HL-60 (cell line): ENCODE data around the gene TBX10.
"Not testable (repeated sequence)": the region's sequence is repeated elsewhere in the genome, so short reads cannot be mapped to it uniquely, and the experiment has no call there.

Source experiments
- DNase-seq, 2 experiments: peaks; one replicate each; pipeline ENCODE4 v3.0.0-alpha.2; 2010 to 2020; ENCODE audit warnings: low read depth in 1 of 2, low spot score in 1 of 2
- H3K27ac ChIP-seq: fragments of 250-450 bp; sonication (Bioruptor Pico); replicated peaks from 2 replicates; pipeline ENCODE4 v1.5.1; 2020; ENCODE audit warnings: mild to moderate bottlenecking, moderate library complexity
- H3K27me3 ChIP-seq: fragments of 250-450 bp; sonication (Bioruptor Pico); 2 replicates; pipeline ENCODE4 v1.5.1; 2021; ENCODE audit warnings: mild to moderate bottlenecking, moderate library complexity; ENCODE audit not compliant: insufficient read depth, poor library complexity, severe bottlenecking
- H3K4me3 ChIP-seq: replicated peaks from 2 replicates; pipeline ENCODE4 v1.5.1; 2011; ENCODE audit warnings: mild to moderate bottlenecking, control low read depth, low read length; ENCODE audit not compliant: insufficient read depth
- GABPA ChIP-seq: IDR thresholded peaks from 2 replicates; pipeline ENCODE4 v1.6.1; 2012; ENCODE audit warnings: low read depth
- POLR2AphosphoS5 ChIP-seq: IDR thresholded peaks from 2 replicates; pipeline ENCODE4 v1.6.1; 2012; ENCODE audit warnings: low read depth
- REST ChIP-seq: IDR thresholded peaks from 2 replicates; pipeline ENCODE4 v1.6.1; 2012; ENCODE audit warnings: low read depth; ENCODE audit not compliant: insufficient replicate concordance
- SPI1 ChIP-seq: IDR thresholded peaks from 2 replicates; pipeline ENCODE4 v1.6.1; 2012; ENCODE audit warnings: low read depth, mild to moderate bottlenecking, borderline replicate concordance
- TF ChIP-seq, protein P1 (sequence below): IDR thresholded peaks from one replicate; pipeline ENCODE4 v1.5.1; 2011; ENCODE audit warnings: low read length, control low read depth, inconsistent platforms; ENCODE audit not compliant: insufficient read depth

The TBX10 gene

DNA sequence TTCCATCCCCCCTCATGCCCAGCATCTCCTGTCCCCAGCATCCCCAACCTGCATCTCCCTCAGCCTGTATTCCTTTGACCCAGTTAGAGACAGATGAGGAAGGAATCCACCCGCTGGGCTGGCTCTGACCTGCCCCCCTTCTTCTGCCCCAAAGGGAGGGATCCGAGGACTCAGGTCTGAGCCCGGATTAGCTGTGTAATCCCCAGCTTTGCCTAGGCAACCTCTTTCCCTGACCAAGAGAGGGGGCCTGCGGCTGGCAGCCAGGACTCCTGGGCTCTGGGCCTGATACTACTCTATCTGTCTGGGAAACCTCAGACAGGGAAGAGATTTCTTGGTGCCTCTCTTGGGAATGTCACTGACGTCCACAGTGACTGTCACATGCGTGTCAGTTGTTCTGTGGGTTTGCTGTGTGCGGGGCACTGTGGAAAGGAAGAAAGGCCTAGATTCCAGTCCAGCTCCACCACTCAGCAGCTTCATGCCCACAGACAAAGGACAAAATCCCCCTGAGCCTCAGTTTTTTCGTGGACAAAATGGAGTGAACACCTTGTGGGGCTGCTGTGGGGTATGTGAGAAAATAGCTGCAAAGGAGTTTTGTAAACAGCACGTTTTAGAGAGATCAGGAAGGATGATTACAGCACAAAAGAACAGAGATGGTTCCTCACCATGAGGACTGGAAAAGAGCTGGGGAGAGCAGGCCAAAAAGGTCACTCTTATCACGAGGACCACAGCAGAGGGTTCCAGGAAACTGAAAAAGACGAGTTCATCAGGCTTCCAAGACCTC, 34.1 kb downstream of the TBX10 start:
- Histone ChIP-seq H3K27ac (no peak overlapping the region), H3K27me3 (no peaks in the 10 kb centered on the region), H3K4me3 (no peak overlapping the region)
- no peak for DNase-seq
- no peak for TF ChIP-seq POLR2AphosphoS5
- no peak for TF ChIP-seq SPI1
- no peak for TF ChIP-seq REST
- TF ChIP-seq, protein P1, sequence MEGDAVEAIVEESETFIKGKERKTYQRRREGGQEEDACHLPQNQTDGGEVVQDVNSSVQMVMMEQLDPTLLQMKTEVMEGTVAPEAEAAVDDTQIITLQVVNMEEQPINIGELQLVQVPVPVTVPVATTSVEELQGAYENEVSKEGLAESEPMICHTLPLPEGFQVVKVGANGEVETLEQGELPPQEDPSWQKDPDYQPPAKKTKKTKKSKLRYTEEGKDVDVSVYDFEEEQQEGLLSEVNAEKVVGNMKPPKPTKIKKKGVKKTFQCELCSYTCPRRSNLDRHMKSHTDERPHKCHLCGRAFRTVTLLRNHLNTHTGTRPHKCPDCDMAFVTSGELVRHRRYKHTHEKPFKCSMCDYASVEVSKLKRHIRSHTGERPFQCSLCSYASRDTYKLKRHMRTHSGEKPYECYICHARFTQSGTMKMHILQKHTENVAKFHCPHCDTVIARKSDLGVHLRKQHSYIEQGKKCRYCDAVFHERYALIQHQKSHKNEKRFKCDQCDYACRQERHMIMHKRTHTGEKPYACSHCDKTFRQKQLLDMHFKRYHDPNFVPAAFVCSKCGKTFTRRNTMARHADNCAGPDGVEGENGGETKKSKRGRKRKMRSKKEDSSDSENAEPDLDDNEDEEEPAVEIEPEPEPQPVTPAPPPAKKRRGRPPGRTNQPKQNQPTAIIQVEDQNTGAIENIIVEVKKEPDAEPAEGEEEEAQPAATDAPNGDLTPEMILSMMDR = no peak
- no peak for TF ChIP-seq GABPA

- no peak overlapping the region for H3K27ac ChIP-seq
- DNase-seq = no peak
- TF ChIP-seq POLR2AphosphoS5 (no peak), SPI1 (no peak), REST (no peak), GABPA (no peak)
- TF ChIP-seq, protein P1 = no peak
- H3K27me3 ChIP-seq = no peaks in the 10 kb centered on the region
- no peak overlapping the region for H3K4me3 ChIP-seq
Observed at GRCh38 chr11:67604815-67605214, 34.7 kb downstream of the TBX10 start.

- DNase-seq, H3K27ac ChIP-seq, H3K4me3 ChIP-seq, H3K27me3 ChIP-seq: not testable (repeated sequence)
Observed at GRCh38 chr11:67604119-67604518, 35.4 kb downstream of the TBX10 start.

DNA sequence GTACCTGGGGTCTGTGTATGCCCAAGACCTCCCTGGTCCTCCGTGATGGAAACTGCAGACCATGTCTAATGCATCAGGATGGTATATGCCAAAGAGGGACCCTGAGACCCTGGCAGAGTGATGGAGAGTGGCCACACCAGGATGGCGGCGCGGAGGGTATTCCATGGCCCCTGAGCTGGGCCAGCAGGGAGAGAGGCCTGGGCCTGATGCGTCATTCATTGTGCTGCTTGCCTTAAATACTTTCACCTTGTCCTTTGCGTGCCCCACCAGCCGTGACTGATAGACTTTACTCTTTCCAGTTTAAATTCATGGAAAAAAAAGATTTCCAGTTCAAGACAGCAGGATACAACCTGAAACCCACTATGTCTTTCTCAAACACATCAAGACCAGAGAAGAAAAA, 38.5 kb downstream of the TBX10 start:
- DNase-seq = no peak
- Histone ChIP-seq H3K27ac (no peak overlapping the region), H3K4me3 (no peak overlapping the region), H3K27me3 (no peaks in the 10 kb centered on the region)
- TF ChIP-seq REST = no peak
- no peak for TF ChIP-seq GABPA
- TF ChIP-seq SPI1 = no peak
- TF ChIP-seq, protein P1 = no peak
